ENCODE data around the gene VPS13C.

VPS13C gene

GRCh38 chr15:62060113-62060895 is at the start of gene VPS13C:
TSS of gene VPS13C (minus strand) at chr15:62060447. CDS start at chr15:62060374, 73 bp downstream.
- DNase-seq = peak; percentile 42 to 90

GRCh38 chr15:62109437-62109836 is 49.2 kb upstream of the VPS13C start:
- peak in 1 of 2 experiments; percentile 44 for DNase-seq

- no peak for DNase-seq
Measured at GRCh38 chr15:62108411-62108810, 48.2 kb upstream of the VPS13C start.

- DNase-seq = no peak
Measured at GRCh38 chr15:62107571-62108121, 47.4 kb upstream of the VPS13C start.

- DNase-seq = no peak
Measured at GRCh38 chr15:62106096-62106495, 45.8 kb upstream of the VPS13C start.

GRCh38 chr15:62105266-62105665 is 45.0 kb upstream of the VPS13C start:
- DNase-seq = no peak

- DNase-seq = no peak
Measured at GRCh38 chr15:62104846-62105245, 44.6 kb upstream of the VPS13C start.

GRCh38 chr15:62104401-62104800 is 44.2 kb upstream of the VPS13C start:
- DNase-seq = peak in 1 of 2 experiments; percentile 48

GRCh38 chr15:62103431-62103830 is 43.2 kb upstream of the VPS13C start:
- no peak for DNase-seq

- no peak for DNase-seq
Measured at GRCh38 chr15:62099094-62099601, 38.9 kb upstream of the VPS13C start.

- DNase-seq = no peak
Measured at GRCh38 chr15:62094388-62094787, 34.1 kb upstream of the VPS13C start.

GRCh38 chr15:62093809-62094208 is 33.6 kb upstream of the VPS13C start:
- DNase-seq = no peak

- no peak for DNase-seq
Measured at GRCh38 chr15:62090988-62091387, 30.7 kb upstream of the VPS13C start.

GRCh38 chr15:62089616-62090015 is 29.4 kb upstream of the VPS13C start:
- no peak for DNase-seq

- DNase-seq = no peak
Measured at GRCh38 chr15:62088353-62088693, 28.1 kb upstream of the VPS13C start.

GRCh38 chr15:62087671-62088352 is 27.6 kb upstream of the VPS13C start:
- no peak for DNase-seq

- DNase-seq = no peak
Measured at GRCh38 chr15:62085740-62086139, 25.5 kb upstream of the VPS13C start.

- no peak for DNase-seq
Measured at GRCh38 chr15:62083194-62084154, 23.2 kb upstream of the VPS13C start.

- no peak for DNase-seq
Measured at GRCh38 chr15:62079594-62079993, 19.3 kb upstream of the VPS13C start.

GRCh38 chr15:62075595-62076277 is 15.5 kb upstream of the VPS13C start:
- peak in 1 of 2 experiments; percentile 11 for DNase-seq

GRCh38 chr15:62071711-62072308 is 11.6 kb upstream of the VPS13C start:
- DNase-seq = peak in 1 of 2 experiments; percentile 54

- no peak for DNase-seq
Measured at GRCh38 chr15:62069551-62069950, 9.3 kb upstream of the VPS13C start.

All from NCI-H446 (cell line).